GM12878 (cell line): ENCODE results near the gene EEPD1. TPM values are rescaled to one million over a fixed set of nuclear protein-coding genes. Genes with fewer than 3 reads are reported as not detected.

Experiments
- CUX1 ChIP-seq: IDR thresholded peaks from 2 replicates; pipeline ENCODE4 v1.6.1; 2012; ENCODE audit warnings: improper control_type of control experiment, low read depth, low read length; ENCODE audit not compliant: insufficient replicate concordance
- MLLT1 ChIP-seq: fragments of 450-650 bp; IDR thresholded peaks from 2 replicates; pipeline ENCODE4 v1.6.1; 2016; ENCODE audit warnings: mild to moderate bottlenecking
- MYB ChIP-seq: fragments of 150-350 bp; IDR thresholded peaks from 2 replicates; pipeline ENCODE4 v1.6.1; 2014; ENCODE audit warnings: mild to moderate bottlenecking, low read depth, low read length, borderline replicate concordance
- NR2C1 ChIP-seq: fragments of 450-650 bp; IDR thresholded peaks from 2 replicates; pipeline ENCODE4 v1.6.1; 2017; ENCODE audit warnings: antibody characterized with exemption, mild to moderate bottlenecking, moderate library complexity
- RELB ChIP-seq: fragments of 450-650 bp; IDR thresholded peaks from 2 replicates; pipeline ENCODE4 v1.6.1; 2017; ENCODE audit warnings: low read depth, mild to moderate bottlenecking, moderate library complexity
- polyA plus RNA-seq, 11 experiments: library from polyadenylated mRNA; depleted of rRNA in 4 of 11; unstranded in 6 of 11; stranded (reverse) in 5 of 11; fragments of >200 nt; fragmentation: Nextera tagmentation in 4 of 11; fragmentation: Illumina TruSeq in 1 of 11; extraction: Ambion mirVana in 4 of 11; extraction: Trizol in 1 of 11; gene quantifications; 1 replicate in 1 of 11; 2 replicates in 10 of 11; pipeline versions ENCODE4 v1.2.1 to v1.2.3, GENCODE V29; 2011 to 2016; ENCODE audit warnings: inconsistent platforms in 2 of 11, missing spikeins in 2 of 11, low read depth in 1 of 11
- total RNA-seq, 4 experiments: library from RNA; depleted of rRNA in 3 of 4; stranded (reverse); fragments of >200 nt in 3 of 4; fragmentation: Illumina TruSeq in 1 of 4; extraction: Trizol in 1 of 4; gene quantifications; 2 replicates each; pipeline versions ENCODE4 v1.2.1 to v1.2.3, GENCODE V29; 2013 to 2021

Gene EEPD1
- total and polyA plus RNA-seq, 10 of the 15 experiments (the other 5 are each of a cell fraction or from before 2014, with no cell fraction given), result 0.24 to 2.8 (median 0.86) TPM; not detected in 1

GRCh38 chr7:36295090-36295489, 142.0 kb downstream of the EEPD1 start (continued):
- TF ChIP-seq MLLT1 (no peak), NR2C1 (no peak), MYB (no peak), CUX1 (no peak), RELB (no peak)
